ENCODE measurements around the gene PLCXD3. TPM values are rescaled to one million over a fixed set of nuclear protein-coding genes. Genes with fewer than 3 reads are reported as not detected.
A peak's percentile ranks its signal among the peaks of the same experiment; 100 is the strongest.

The PLCXD3 gene
- total RNA-seq, 2 experiments from 2014 or later: not detected

GRCh38 chr5:41447650-41448510 is 62.5 kb downstream of the PLCXD3 start:
- ChIA-PET POLR2A (no interaction called here), CTCF (no interaction called here)
- H3K27me3 Mint-ChIP-seq: no peaks in the 10 kb centered on the region
- H3K27ac Mint-ChIP-seq: no peak overlapping the region
- H3K4me1 Mint-ChIP-seq (ENCODE audit: low read depth): no peaks in the 10 kb centered on the region
- H3K36me3 Mint-ChIP-seq (ENCODE audit: low read depth): no peaks in the 10 kb centered on the region
- no peak for ATAC-seq
- H3K9me3 Mint-ChIP-seq: peaks cover 3% of the 10 kb centered on the region
- TF ChIP-seq CTCF (IDR thresholded peaks at IDR 0.05): no peak
- intact Hi-C loops (cut with micrococcal nuclease): no loop called here
- H3K4me3 Mint-ChIP-seq: no peak overlapping the region
- no peak for DNase-seq

GRCh38 chr5:41445937-41446563 is 64.4 kb downstream of the PLCXD3 start:
- DNase-seq: no peak
- H3K4me1 Mint-ChIP-seq (ENCODE audit: low read depth): no peaks in the 10 kb centered on the region
- no peaks in the 10 kb centered on the region for H3K27me3 Mint-ChIP-seq
- H3K4me3 Mint-ChIP-seq: no peak overlapping the region
- no peaks in the 10 kb centered on the region for H3K36me3 Mint-ChIP-seq (ENCODE audit: low read depth)
- POLR2A ChIA-PET: interaction anchor here (0.6 kb wide), 1 partner anchor 516 kb away, joined by 3 read pairs; no protein-coding TSS in a partner anchor
- no peak overlapping the region for H3K27ac Mint-ChIP-seq
- CTCF ChIA-PET: no interaction called here
- no peak for TF ChIP-seq CTCF (IDR thresholded peaks at IDR 0.05)
- peaks cover 3% of the 10 kb centered on the region for H3K9me3 Mint-ChIP-seq
- ATAC-seq: no peak
- intact Hi-C loops (cut with micrococcal nuclease): no loop called here

GRCh38 chr5:41435276-41435675 is 75.1 kb downstream of the PLCXD3 start:
- Mint-ChIP-seq H3K4me1 (ENCODE audit: low read depth) (no peaks in the 10 kb centered on the region), H3K4me3 (no peak overlapping the region), H3K9me3 (peaks cover 2% of the 10 kb centered on the region), H3K36me3 (ENCODE audit: low read depth) (no peaks in the 10 kb centered on the region), H3K27ac (no peak overlapping the region), H3K27me3 (no peaks in the 10 kb centered on the region)
- ChIA-PET CTCF (no interaction called here), POLR2A (no interaction called here)
- no peak for ATAC-seq
- intact Hi-C loops (cut with micrococcal nuclease): no loop called here
- no peak for TF ChIP-seq CTCF (IDR thresholded peaks at IDR 0.05)
- no peak for DNase-seq

- peaks cover 2% of the 10 kb centered on the region for H3K9me3 Mint-ChIP-seq
- intact Hi-C loops (cut with micrococcal nuclease): no loop called here
- H3K36me3 Mint-ChIP-seq (ENCODE audit: low read depth): no peaks in the 10 kb centered on the region
- ChIA-PET POLR2A (no interaction called here), CTCF (interaction anchor here (1.1 to 1.4 kb wide), 2 partner anchors 20 to 341 kb away, joined by 3 read pairs; no protein-coding TSS in a partner anchor)
- H3K4me1 Mint-ChIP-seq (ENCODE audit: low read depth): no peaks in the 10 kb centered on the region
- ATAC-seq (no peak), DNase-seq (no peak)
- TF ChIP-seq CTCF (IDR thresholded peaks at IDR 0.05): peak; percentile 29
- no peaks in the 10 kb centered on the region for H3K27me3 Mint-ChIP-seq
- H3K27ac Mint-ChIP-seq: no peak overlapping the region
- H3K4me3 Mint-ChIP-seq: no peak overlapping the region
These were observed 76.7 kb downstream of the PLCXD3 start for GRCh38 chr5:41433552-41434181.
